HG03457 (cell line): Measurements from ENCODE around the gene FNIP1.
"Not testable (repeated sequence)": the region's sequence is repeated elsewhere in the genome, so short reads cannot be mapped to it uniquely, and the experiment has no call there.

Source experiments
- ATAC-seq: cut with Tn5 transposase; IDR thresholded peaks from one replicate; pipeline ENCODE4 v1.9.1; 2021; ENCODE audit warnings: moderate number of reproducible peaks; ENCODE audit not compliant: unreplicated experiment

FNIP1 gene

GRCh38 chr5:131641494-131641893, 155.3 kb downstream of the FNIP1 start:
- ATAC-seq, result no peak

DNA sequence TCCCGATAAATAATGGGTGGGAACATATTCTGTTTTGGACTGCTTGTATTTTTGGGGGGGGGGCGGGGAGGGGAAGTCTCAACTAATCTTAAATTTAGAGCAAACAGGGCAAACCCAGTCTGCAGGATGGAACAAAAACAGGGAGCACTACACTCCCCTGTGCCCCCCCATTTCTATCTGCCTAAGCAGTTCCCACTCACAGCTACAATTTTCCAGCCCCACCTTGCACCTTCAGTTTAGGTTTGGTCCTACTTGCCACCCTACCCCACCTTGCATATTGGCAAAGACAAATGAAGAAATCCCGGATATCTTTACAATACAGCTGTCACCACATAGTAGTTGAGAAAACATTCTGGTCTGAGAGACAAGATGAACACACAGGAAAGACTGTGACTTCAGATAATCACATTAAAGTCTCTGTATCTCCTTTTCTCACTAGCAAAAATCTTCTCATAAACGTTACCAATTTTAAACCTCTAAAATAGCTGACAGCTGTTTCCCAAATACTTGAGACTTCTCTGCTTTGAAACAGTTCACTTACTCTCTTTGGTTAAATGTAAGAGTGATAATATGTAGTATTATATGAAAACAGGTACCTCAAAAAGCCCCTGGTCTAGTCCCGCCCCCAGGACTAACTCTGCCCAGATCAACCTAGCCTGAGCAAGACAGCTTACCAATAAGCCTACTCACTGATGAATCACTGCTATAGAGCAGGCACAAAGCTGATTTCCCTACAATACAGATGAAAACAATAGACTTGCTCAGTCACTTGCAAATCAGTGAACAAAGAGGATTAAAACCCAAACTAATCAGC, 156.6 kb downstream of the FNIP1 start:
- no peak for ATAC-seq

- ATAC-seq, result no peak
Observed at GRCh38 chr5:131639148-131639547, 157.7 kb downstream of the FNIP1 start.

DNA sequence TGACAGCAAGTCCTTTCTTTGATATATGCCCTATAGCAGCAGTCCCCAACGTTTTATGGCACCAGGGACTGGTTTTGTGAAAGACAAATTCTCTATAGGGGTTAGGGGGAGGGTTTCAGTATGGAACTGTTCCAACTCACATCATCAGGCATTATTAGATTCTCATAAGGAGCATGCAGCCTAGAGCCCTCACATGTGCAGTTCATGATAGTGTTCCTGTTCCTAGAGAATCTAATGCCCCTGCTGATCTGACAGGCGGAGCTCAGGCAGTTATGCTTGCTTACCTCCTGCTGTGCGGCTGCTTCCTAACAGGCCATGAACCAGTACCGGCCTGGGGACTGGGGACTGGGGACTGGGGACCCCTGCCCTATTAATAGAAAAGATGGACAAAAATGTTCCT, 159.1 kb downstream of the FNIP1 start:
- ATAC-seq, result no peak

DNA sequence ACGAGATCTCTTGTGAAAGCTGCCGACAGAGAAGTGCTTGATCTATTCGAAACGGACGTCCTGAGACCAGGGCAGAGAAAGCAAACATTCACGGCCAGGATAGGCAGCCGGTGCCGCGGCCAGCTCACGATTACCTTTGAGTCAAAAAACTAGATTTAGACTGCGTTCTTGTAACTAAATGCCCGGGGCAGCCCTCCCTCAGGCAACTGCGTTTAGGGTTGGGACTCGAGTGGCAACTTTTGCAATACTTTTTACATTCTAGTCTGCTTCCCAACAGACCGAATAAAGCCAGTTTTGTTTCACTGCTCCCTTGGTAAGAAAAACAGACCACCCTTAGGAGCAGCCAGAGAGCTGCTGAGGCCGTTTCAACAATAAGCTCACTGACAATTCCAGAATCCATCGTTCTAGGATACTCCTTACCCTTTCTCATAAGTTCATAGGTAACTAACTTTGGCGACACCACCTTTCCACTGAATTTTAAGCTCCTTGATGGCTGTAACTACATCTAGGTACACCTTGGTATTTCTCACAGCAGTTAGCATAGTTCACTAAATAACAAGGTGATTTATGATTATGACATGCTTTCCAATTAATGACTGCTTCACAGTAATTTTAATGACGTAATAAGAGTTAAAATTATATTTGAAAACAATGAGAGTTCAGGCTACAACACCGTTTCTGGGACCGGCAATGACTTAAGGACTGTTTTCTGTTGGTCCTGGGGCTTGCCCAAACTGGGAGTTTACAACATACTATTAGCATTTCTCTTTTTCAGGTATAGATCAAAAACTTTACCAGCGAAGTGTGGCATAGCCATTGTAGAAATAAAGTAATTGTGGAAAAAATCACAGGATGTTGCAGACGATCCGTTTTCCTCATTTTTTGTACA, 160.9 kb downstream of the FNIP1 start:
- ATAC-seq, result no peak

- ATAC-seq, result peak; percentile 90
Observed at GRCh38 chr5:131634996-131635683, 161.7 kb downstream of the FNIP1 start, which contains the start of gene RAPGEF6. RAPGEF6 (minus strand) TSS chr5:131635229; CDS start chr5:131635030, 199 bp downstream.

DNA sequence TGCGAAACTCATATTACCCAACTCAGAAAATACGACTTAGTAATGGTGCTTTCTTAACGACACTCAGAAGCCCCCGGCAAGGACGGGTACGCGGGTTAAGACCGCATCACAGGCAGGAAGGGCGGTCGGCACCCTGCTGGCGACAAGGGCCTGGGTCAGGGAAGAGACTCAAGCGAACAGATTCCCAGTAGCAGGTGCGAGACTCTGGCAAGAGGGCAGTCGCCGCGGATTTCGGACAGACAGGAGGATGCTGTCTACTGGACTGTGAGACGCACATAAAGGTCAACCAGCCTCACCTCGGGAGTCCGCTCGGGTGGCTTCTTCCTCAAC, 162.2 kb downstream of the FNIP1 start:
- ATAC-seq, result peak; percentile 18

- ATAC-seq, result no peak
Observed at GRCh38 chr5:131634238-131634637, 162.6 kb downstream of the FNIP1 start.

DNA sequence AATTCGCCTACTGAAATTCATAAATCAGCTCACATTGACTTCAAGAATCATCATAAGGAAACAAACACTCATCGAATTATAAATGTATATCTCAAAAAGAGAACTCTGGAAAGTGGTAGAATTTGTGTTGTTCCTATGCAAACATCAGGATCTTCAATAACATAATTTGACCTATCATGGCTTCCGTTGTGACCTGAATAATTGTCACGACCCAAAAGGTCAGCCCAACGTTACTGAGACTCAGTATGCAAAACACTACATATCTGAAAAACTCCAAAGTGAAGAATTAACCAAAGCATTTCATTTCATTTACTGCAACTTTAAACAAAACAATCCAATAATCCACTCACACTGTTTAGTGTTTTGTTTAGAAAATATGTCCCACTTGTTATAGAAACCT, 163.0 kb downstream of the FNIP1 start:
- ATAC-seq, result no peak

DNA sequence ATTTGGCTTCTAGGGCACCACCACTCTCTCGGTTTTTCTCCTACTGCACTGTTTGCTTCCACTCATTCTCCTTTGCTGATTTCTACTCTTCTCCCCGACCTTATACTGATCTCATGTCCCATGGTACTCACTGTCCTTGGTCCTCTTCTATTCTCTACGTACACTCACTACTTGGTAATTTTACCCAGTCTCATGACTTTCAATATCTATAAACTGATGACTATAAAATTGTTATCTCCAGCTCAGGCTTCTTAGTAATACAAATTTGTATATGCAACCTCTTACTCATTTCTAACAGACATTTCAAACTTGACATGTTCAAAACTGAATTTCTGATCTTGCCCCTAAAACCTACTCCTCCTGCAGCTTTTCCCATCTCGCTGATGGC, 165.9 kb downstream of the FNIP1 start:
- no peak for ATAC-seq

DNA sequence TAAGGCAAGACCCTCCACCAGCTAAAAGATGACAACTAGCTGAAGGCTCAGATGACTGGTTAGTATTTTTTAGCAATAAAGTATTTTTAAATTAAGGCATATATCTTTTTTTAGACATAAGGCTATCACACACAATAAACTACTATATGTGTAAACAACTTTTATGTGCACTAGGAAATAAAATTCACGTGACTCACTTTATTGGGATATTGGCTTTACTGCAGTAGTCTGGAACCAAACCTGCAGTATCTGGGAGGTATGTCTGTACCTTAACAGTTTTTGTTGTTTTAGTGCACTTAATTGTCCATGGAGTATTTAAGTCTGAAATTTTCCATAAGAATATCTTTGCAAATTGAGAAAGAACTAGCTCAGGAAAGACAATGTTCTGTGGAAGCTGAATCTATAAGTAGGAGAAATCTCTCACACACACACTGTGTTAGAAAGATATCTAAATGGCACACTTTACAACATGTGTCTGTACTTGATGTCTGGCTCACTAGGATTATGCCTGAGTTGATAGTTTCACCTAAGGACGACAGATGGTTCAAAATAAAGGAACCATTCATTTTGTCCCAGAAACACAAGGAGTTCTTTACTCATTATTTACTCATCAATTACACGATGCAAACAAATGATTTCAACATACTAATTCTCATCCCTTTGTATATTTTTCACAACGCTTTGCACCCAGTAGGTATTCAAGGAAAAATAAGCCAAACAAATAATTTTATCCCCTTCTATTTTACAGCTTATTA, 166.4 kb downstream of the FNIP1 start:
- ATAC-seq, result no peak

DNA sequence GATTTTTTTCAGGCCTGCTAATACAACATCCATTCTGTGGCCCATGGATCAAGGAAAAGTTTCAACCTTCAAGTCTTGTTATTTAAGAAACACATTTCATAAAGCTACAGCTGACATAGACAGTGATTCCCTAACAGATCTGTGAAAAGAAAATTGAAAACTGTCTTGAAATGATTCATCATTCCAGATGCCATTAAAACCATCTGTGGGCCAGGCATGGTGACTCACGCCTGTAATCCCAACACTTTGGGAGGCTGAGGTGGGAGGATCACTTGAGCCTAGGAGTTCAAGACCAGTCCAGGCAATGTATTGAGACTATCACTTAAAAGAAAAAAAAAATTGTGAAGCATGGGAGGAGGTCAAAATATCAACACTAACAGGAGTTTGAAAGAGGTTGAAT, 167.8 kb downstream of the FNIP1 start:
- ATAC-seq, result no peak

DNA sequence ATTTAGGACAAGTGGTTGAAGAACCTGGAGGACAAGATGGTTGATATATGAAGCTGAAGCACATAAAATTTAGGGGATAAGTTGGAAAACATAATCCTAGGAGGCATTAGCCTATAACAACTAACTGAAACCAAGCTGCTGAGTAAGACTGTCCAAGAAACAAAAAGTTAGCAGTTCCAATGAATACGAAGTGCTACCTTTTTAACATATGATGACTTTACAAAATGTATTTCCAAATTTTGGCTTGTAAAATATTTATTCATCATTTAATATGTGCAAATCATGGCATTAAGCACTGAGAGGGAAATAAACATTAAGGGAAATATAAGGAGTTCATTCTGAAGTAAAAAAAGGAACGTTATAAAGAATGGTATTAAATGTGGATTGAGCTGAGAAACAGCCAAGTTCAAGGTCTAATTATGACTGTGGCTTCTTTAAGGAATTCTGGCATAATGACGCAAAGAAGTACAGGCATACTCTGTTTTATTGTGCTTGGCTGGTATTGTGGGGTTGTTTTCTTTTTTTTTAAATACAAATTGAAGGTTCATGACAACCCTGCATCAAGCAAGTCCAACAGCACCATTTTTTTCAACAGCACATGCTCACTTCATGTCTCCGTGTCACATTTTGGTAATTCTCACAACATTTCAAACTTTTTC, 169.5 kb downstream of the FNIP1 start:
- no peak for ATAC-seq

DNA sequence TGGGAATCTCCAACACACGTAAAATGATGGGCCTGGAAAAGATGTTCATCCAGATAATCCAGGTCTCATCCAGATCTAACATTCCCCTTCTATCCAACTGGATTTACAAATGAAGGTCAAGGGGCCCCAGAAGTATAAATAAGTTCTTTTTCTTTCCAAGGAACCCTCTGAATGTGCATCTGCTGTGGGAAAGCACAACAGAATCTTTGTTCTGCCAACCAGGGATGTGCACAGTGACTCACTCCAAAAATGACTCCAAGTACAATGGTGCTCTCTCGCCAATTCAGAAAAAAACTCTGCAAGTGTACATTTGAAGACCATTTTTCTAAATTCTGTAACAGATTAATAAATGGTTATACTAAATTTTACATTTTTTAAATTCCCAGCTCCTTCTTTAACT, 174.2 kb downstream of the FNIP1 start:
- no peak for ATAC-seq

DNA sequence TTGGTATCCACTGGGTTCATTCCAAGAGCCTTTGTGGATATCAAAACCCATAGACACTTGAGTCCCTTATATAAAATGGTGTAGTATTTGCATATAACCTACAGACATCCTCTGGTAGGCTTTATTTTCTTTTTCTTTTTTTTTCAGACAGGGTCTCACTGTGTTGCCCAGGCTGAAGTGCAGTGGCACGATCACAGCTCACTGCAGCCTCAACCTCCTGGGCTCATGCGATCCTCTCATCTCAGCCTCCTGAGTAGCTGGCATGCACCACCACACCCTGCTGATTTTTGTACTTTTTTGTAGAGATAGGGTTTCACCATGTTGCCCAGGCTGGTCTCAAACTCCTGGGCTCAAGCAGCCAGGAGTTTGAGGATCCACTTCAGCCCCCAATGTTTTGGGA, 175.7 kb downstream of the FNIP1 start:
- not testable (repeated sequence) for ATAC-seq

DNA sequence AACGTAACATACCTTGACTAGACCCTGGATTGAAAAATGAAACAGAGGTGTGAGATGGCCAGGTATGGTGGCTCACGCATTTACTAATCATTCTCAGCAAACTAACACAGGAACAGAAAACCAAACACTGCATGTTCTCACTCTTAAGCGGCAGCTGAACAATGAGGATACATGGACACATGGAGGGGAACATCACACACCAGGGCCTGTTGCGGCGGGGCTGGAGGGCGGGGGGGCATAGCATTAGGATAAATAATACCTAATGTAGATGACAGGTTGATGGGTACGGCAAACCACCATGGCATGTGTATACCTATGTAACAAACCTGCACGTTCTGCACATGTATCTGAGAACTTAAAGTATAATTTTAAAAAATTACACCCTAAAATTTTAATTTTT, 177.7 kb downstream of the FNIP1 start:
- ATAC-seq, result no peak

- no peak for ATAC-seq
Observed at GRCh38 chr5:131617140-131617822, 179.5 kb downstream of the FNIP1 start.

DNA sequence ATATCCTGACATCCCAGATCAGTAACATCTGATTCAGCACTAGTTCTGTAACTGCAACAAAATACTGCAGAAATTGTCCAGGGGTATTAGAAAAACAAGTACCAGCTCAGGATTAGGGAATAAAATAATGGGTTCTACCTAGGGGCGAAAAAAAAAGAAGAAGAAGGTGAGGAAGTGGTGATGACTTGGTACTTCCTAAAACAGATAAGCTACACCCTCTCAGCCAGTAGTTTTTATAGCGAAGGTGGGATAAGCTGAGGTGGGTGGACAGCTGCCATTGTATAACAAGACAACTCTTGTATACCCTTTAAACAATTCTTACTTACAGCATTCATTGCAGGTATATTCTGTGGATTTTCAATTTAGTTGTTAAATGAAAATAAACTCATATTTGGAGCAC, 180.9 kb downstream of the FNIP1 start:
- ATAC-seq, result no peak

GRCh38 chr5:131613423-131613822, 183.4 kb downstream of the FNIP1 start:
- ATAC-seq, result no peak

- ATAC-seq, result no peak
Observed at GRCh38 chr5:131611064-131611381, 185.8 kb downstream of the FNIP1 start.
